ENCODE measurements around the gene DBNDD1.

Gene DBNDD1

DNA sequence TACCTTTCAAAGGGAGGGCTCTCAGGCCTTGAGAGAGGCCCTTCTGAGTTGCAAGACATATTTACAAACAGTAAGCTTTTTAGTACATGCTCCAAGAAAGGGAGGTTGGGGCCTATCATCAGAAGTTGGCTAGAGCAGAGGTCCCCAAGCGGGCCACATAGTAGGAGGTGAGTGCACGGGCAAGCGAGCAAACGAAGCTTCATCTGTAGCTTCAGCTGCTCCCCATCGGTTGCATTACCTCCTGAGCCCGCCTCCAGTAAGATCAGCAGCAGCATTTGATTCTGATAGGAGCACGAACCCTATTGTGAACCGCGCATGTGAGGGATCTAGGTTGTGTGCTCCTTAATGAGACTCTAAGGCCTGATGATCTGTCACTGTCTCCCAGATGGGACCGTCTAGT, 31.7 kb upstream of the DBNDD1 start:
- TF ChIP-seq, protein P1, sequence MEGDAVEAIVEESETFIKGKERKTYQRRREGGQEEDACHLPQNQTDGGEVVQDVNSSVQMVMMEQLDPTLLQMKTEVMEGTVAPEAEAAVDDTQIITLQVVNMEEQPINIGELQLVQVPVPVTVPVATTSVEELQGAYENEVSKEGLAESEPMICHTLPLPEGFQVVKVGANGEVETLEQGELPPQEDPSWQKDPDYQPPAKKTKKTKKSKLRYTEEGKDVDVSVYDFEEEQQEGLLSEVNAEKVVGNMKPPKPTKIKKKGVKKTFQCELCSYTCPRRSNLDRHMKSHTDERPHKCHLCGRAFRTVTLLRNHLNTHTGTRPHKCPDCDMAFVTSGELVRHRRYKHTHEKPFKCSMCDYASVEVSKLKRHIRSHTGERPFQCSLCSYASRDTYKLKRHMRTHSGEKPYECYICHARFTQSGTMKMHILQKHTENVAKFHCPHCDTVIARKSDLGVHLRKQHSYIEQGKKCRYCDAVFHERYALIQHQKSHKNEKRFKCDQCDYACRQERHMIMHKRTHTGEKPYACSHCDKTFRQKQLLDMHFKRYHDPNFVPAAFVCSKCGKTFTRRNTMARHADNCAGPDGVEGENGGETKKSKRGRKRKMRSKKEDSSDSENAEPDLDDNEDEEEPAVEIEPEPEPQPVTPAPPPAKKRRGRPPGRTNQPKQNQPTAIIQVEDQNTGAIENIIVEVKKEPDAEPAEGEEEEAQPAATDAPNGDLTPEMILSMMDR (IDR thresholded peaks at IDR 0.05; ENCODE audit: insufficient read depth, low read depth, low read length, missing control alignments) = no peak
- no peak for DNase-seq (ENCODE audit: low read depth)
- H3K4me3 ChIP-seq (ENCODE audit: low read depth, low read length) = no peak overlapping the region

- no peak overlapping the region for H3K4me3 ChIP-seq (ENCODE audit: low read depth, low read length)
- TF ChIP-seq, protein P1 (IDR thresholded peaks at IDR 0.05; ENCODE audit: insufficient read depth, low read depth, low read length, missing control alignments) = no peak
- no peak for DNase-seq (ENCODE audit: low read depth)
Measured at GRCh38 chr16:90048737-90049330, 29.6 kb upstream of the DBNDD1 start.

DNA sequence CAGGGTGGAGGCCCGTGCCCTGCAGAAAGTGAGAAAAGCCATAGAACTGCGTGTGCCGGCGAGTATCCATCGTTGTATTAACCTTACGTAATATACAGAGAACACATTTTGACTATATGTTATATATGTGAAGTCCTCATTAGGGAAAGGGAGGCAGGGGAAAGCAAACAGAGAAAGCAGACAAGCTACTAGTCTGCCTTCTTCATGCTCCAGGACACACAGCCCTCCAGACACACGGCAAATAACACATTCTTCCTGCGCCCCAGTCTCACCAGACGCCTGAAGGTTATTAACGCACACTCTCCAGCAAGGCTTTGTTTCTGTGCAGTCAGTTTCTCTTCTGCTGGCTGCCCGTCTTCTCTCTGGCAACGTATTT, 29.1 kb upstream of the DBNDD1 start:
- DNase-seq (ENCODE audit: low read depth) = no peak
- no peak overlapping the region for H3K4me3 ChIP-seq (ENCODE audit: low read depth, low read length)
- TF ChIP-seq, protein P1 (IDR thresholded peaks at IDR 0.05; ENCODE audit: insufficient read depth, low read depth, low read length, missing control alignments) = no peak

GRCh38 chr16:90047714-90048346, 28.6 kb upstream of the DBNDD1 start:
- no peak for DNase-seq (ENCODE audit: low read depth)
- H3K4me3 ChIP-seq (ENCODE audit: low read depth, low read length) = no peak overlapping the region
- TF ChIP-seq, protein P1 (IDR thresholded peaks at IDR 0.05; ENCODE audit: insufficient read depth, low read depth, low read length, missing control alignments) = no peak

- no peak overlapping the region for H3K4me3 ChIP-seq (ENCODE audit: low read depth, low read length)
- no peak for DNase-seq (ENCODE audit: low read depth)
- TF ChIP-seq, protein P1 (IDR thresholded peaks at IDR 0.05; ENCODE audit: insufficient read depth, low read depth, low read length, missing control alignments) = no peak
Measured at GRCh38 chr16:90046971-90047713, 27.9 kb upstream of the DBNDD1 start.

DNA sequence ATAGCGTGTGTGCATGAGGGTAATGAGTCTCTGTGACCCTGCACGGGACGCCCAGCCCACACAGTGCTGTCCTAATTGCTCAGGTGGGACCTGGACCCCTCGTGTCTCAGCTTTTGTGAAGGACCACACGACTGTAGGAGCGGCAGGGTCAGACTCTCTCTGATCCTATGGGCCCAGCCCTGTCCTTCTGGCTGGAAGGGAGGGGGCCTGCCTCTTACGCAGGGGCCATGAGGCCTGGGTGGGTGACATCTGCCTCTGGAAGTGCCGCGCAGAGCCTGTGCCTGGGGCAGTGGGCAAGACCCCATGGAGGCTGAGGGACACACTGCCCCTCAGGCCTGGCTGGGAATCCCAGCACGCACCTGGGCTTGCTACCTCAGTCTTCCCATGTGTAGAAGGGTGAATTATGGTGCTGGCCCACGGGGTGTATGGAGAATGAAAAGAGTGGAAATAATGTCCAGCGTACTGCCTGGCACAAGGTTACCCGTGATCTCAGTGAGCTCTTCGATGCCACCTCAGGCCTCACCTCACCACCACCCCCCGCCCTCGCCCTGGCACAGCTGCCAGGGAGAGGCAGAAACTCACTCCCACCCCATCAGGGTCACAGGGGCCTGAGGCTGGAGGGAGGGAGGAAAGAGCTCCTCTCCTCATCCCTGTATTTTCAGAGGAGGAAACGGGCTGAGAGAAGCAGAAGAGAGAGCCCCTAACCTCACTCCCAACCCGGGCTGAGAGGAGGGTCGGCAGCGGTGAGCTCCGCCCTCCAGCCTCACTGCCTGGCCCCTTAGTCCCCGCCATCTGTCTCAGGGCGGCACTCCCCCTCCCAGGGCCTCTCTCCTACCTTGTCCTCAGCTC, 27.1 kb upstream of the DBNDD1 start:
- TF ChIP-seq, protein P1 (IDR thresholded peaks at IDR 0.05; ENCODE audit: insufficient read depth, low read depth, low read length, missing control alignments) = no peak
- no peak overlapping the region for H3K4me3 ChIP-seq (ENCODE audit: low read depth, low read length)
- no peak for DNase-seq (ENCODE audit: low read depth)
